ENCODE measurements around the gene KNSTRN.

Gene KNSTRN

GRCh38 chr15:40366457-40367370, 15.8 kb upstream of the KNSTRN start:
- no peak overlapping the region for H3K27ac ChIP-seq (ENCODE audit: insufficient read depth, low read depth, low read length, poor library complexity, severe bottlenecking)
- H3K27me3 ChIP-seq (ENCODE audit: control insufficient read depth, insufficient read depth, low read length, poor library complexity, severe bottlenecking) = peaks cover 46% of the 10 kb centered on the region
- no peaks in the 10 kb centered on the region for H3K36me3 ChIP-seq (ENCODE audit: control insufficient read depth, insufficient read depth, low read length)
- H3K4me1 ChIP-seq (ENCODE audit: control insufficient read depth, insufficient read depth, low read length) = no peaks in the 10 kb centered on the region
- 95% methylated on average over 14 of the region's 14 CpGs for WGBS, 2 experiments
- H3K4me3 ChIP-seq (ENCODE audit: insufficient read depth, low read depth, low read length) = no peak overlapping the region
- no peaks in the 10 kb centered on the region for H3K9me3 ChIP-seq (ENCODE audit: control insufficient read depth, low read length)

- Histone ChIP-seq H3K4me1 (ENCODE audit: control insufficient read depth, insufficient read depth, low read length) (no peaks in the 10 kb centered on the region), H3K27ac (ENCODE audit: insufficient read depth, low read depth, low read length, poor library complexity, severe bottlenecking) (no peak overlapping the region), H3K4me3 (ENCODE audit: insufficient read depth, low read depth, low read length) (no peak overlapping the region), H3K27me3 (ENCODE audit: control insufficient read depth, insufficient read depth, low read length, poor library complexity, severe bottlenecking) (peaks cover 46% of the 10 kb centered on the region), H3K36me3 (ENCODE audit: control insufficient read depth, insufficient read depth, low read length) (no peaks in the 10 kb centered on the region), H3K9me3 (ENCODE audit: control insufficient read depth, low read length) (no peaks in the 10 kb centered on the region)
- 88 to 91% methylated on average over 5 of the region's 5 CpGs for WGBS, 2 experiments
These were observed 15.2 kb upstream of the KNSTRN start for GRCh38 chr15:40367371-40367685.

- H3K27me3 ChIP-seq (ENCODE audit: control insufficient read depth, insufficient read depth, low read length, poor library complexity, severe bottlenecking) = peaks cover 46% of the 10 kb centered on the region
- no peak overlapping the region for H3K27ac ChIP-seq (ENCODE audit: insufficient read depth, low read depth, low read length, poor library complexity, severe bottlenecking)
- peak overlapping the region; percentile 17 for H3K4me3 ChIP-seq (ENCODE audit: insufficient read depth, low read depth, low read length)
These were observed 14.6 kb upstream of the KNSTRN start for GRCh38 chr15:40367686-40368611.

GRCh38 chr15:40368719-40369473, 13.6 kb upstream of the KNSTRN start:
- Histone ChIP-seq H3K27ac (ENCODE audit: insufficient read depth, low read depth, low read length, poor library complexity, severe bottlenecking) (no peak overlapping the region), H3K36me3 (ENCODE audit: control insufficient read depth, insufficient read depth, low read length) (no peaks in the 10 kb centered on the region), H3K9me3 (ENCODE audit: control insufficient read depth, low read length) (no peaks in the 10 kb centered on the region), H3K4me3 (ENCODE audit: insufficient read depth, low read depth, low read length) (no peak overlapping the region), H3K27me3 (ENCODE audit: control insufficient read depth, insufficient read depth, low read length, poor library complexity, severe bottlenecking) (peaks cover 46% of the 10 kb centered on the region), H3K4me1 (ENCODE audit: control insufficient read depth, insufficient read depth, low read length) (no peaks in the 10 kb centered on the region)
- 95% methylated on average over 24 of the region's 24 CpGs for WGBS, 2 experiments

More at GRCh38 chr15:40367686-40368611, 14.6 kb upstream of the KNSTRN start:
- 26 to 27% methylated on average over 91 of the region's 91 CpGs for WGBS, 2 experiments
- Histone ChIP-seq H3K36me3 (ENCODE audit: control insufficient read depth, insufficient read depth, low read length) (no peaks in the 10 kb centered on the region), H3K9me3 (ENCODE audit: control insufficient read depth, low read length) (no peaks in the 10 kb centered on the region), H3K4me1 (ENCODE audit: control insufficient read depth, insufficient read depth, low read length) (no peaks in the 10 kb centered on the region)

- Histone ChIP-seq H3K9me3 (ENCODE audit: control insufficient read depth, low read length) (no peaks in the 10 kb centered on the region), H3K36me3 (ENCODE audit: control insufficient read depth, insufficient read depth, low read length) (no peaks in the 10 kb centered on the region), H3K4me3 (ENCODE audit: insufficient read depth, low read depth, low read length) (no peak overlapping the region), H3K4me1 (ENCODE audit: control insufficient read depth, insufficient read depth, low read length) (no peaks in the 10 kb centered on the region), H3K27me3 (ENCODE audit: control insufficient read depth, insufficient read depth, low read length, poor library complexity, severe bottlenecking) (peaks cover 46% of the 10 kb centered on the region), H3K27ac (ENCODE audit: insufficient read depth, low read depth, low read length, poor library complexity, severe bottlenecking) (no peak overlapping the region)
- WGBS, 2 experiments = 92 to 95% methylated on average over 10 of the region's 10 CpGs
These were observed 13.0 kb upstream of the KNSTRN start for GRCh38 chr15:40369474-40369869.

GRCh38 chr15:40369971-40370370, 12.6 kb upstream of the KNSTRN start:
- no peaks in the 10 kb centered on the region for H3K9me3 ChIP-seq (ENCODE audit: control insufficient read depth, low read length)
- H3K27ac ChIP-seq (ENCODE audit: insufficient read depth, low read depth, low read length, poor library complexity, severe bottlenecking) = no peak overlapping the region
- WGBS, 2 experiments = 93 to 94% methylated on average over 13 of the region's 13 CpGs
- H3K4me3 ChIP-seq (ENCODE audit: insufficient read depth, low read depth, low read length) = no peak overlapping the region
- no peaks in the 10 kb centered on the region for H3K36me3 ChIP-seq (ENCODE audit: control insufficient read depth, insufficient read depth, low read length)
- H3K27me3 ChIP-seq (ENCODE audit: control insufficient read depth, insufficient read depth, low read length, poor library complexity, severe bottlenecking) = peaks cover 44% of the 10 kb centered on the region
- H3K4me1 ChIP-seq (ENCODE audit: control insufficient read depth, insufficient read depth, low read length) = no peaks in the 10 kb centered on the region

- H3K36me3 ChIP-seq (ENCODE audit: control insufficient read depth, insufficient read depth, low read length) = no peaks in the 10 kb centered on the region
- no peak overlapping the region for H3K27ac ChIP-seq (ENCODE audit: insufficient read depth, low read depth, low read length, poor library complexity, severe bottlenecking)
- H3K4me3 ChIP-seq (ENCODE audit: insufficient read depth, low read depth, low read length) = no peak overlapping the region
- H3K4me1 ChIP-seq (ENCODE audit: control insufficient read depth, insufficient read depth, low read length) = no peaks in the 10 kb centered on the region
- 58 to 63% methylated on average over 2 of the region's 2 CpGs for WGBS, 2 experiments
- no peaks in the 10 kb centered on the region for H3K9me3 ChIP-seq (ENCODE audit: control insufficient read depth, low read length)
- peaks cover 18% of the 10 kb centered on the region for H3K27me3 ChIP-seq (ENCODE audit: control insufficient read depth, insufficient read depth, low read length, poor library complexity, severe bottlenecking)
These were observed 9.5 kb upstream of the KNSTRN start for GRCh38 chr15:40372981-40373380.

- H3K4me1 ChIP-seq (ENCODE audit: control insufficient read depth, insufficient read depth, low read length) = no peaks in the 10 kb centered on the region
- no peak overlapping the region for H3K27ac ChIP-seq (ENCODE audit: insufficient read depth, low read depth, low read length, poor library complexity, severe bottlenecking)
- no peak overlapping the region for H3K4me3 ChIP-seq (ENCODE audit: insufficient read depth, low read depth, low read length)
- WGBS, 2 experiments = 91 to 92% methylated on average over 3 of the region's 3 CpGs
- no peaks in the 10 kb centered on the region for H3K9me3 ChIP-seq (ENCODE audit: control insufficient read depth, low read length)
- no peaks in the 10 kb centered on the region for H3K36me3 ChIP-seq (ENCODE audit: control insufficient read depth, insufficient read depth, low read length)
- H3K27me3 ChIP-seq (ENCODE audit: control insufficient read depth, insufficient read depth, low read length, poor library complexity, severe bottlenecking) = no peaks in the 10 kb centered on the region
These were observed 4.9 kb upstream of the KNSTRN start for GRCh38 chr15:40377606-40378005.

- Histone ChIP-seq H3K9me3 (ENCODE audit: control insufficient read depth, low read length) (no peaks in the 10 kb centered on the region), H3K4me3 (ENCODE audit: insufficient read depth, low read depth, low read length) (no peak overlapping the region), H3K36me3 (ENCODE audit: control insufficient read depth, insufficient read depth, low read length) (no peaks in the 10 kb centered on the region), H3K27ac (ENCODE audit: insufficient read depth, low read depth, low read length, poor library complexity, severe bottlenecking) (no peak overlapping the region), H3K4me1 (ENCODE audit: control insufficient read depth, insufficient read depth, low read length) (peaks cover 3% of the 10 kb centered on the region), H3K27me3 (ENCODE audit: control insufficient read depth, insufficient read depth, low read length, poor library complexity, severe bottlenecking) (no peaks in the 10 kb centered on the region)
- WGBS, 2 experiments = 100% methylated on average over 4 of the region's 4 CpGs
These were observed 3.1 kb upstream of the KNSTRN start for GRCh38 chr15:40379374-40379773.
